Body of pancreas (tissue), 4 donors: ENCODE data around the gene UGT3A2. TPM values are rescaled to one million over a fixed set of nuclear protein-coding genes. Genes with fewer than 3 reads are reported as not detected.

Experiments used
- ATAC-seq: fragments of 150-250 bp; one replicate; pipeline ENCODE4 v1.9.1; 2016
- DNase-seq, 4 donors: peaks; one replicate each; pipeline ENCODE4 v3.0.0-alpha.2; 2019
- H3K27ac ChIP-seq, 4 donors: fragments of 200-600 bp; sonication (generic); 1 replicate in 3 of 4; 2 replicates in 1 of 4; pipeline versions ENCODE4 v1.5.1 to v1.6.1; 2016 to 2019; ENCODE audit warnings: mild to moderate bottlenecking in 1 of 4, mixed read lengths in 1 of 4, moderate library complexity in 1 of 4
- H3K27me3 ChIP-seq, 2 donors: fragments of 200-600 bp; sonication (generic); one replicate each; pipeline ENCODE4 v1.6.0; 2016; ENCODE audit warnings: mild to moderate bottlenecking in 1 of 2
- H3K36me3 ChIP-seq, 2 donors: fragments of 200-600 bp; sonication (generic); replicated peaks in 1 of 2; 2 replicates each; pipeline ENCODE4 v1.5.1; 2016; ENCODE audit warnings: low read depth in 2 of 2; ENCODE audit not compliant: insufficient read depth in 1 of 2
- H3K4me1 ChIP-seq: fragments of 200-600 bp; sonication (generic); one replicate; pipeline ENCODE4 v1.6.0; 2016
- H3K4me3 ChIP-seq, 2 donors: fragments of 200-600 bp; sonication (generic); 1 replicate in 1 of 2; 2 replicates in 1 of 2; pipeline ENCODE4 v1.5.1; 2016 to 2019
- H3K9me3 ChIP-seq, 3 donors: fragments of 200-600 bp; sonication (generic); 1 replicate in 2 of 3; 2 replicates in 1 of 3; pipeline ENCODE4 v1.5.1; 2016
- CTCF ChIP-seq, 7 experiments: fragments of 450-650 bp in 4 of 7; fragments of 200-600 bp in 3 of 7; sonication (generic) in 3 of 7; IDR thresholded peaks; one replicate each; pipeline ENCODE4 v1.5.1; 2016 to 2019; ENCODE audit warnings: antibody characterized with exemption in 7 of 7
- POLR2A ChIP-seq, 3 donors: fragments of 450-650 bp; IDR thresholded peaks; one replicate each; pipeline ENCODE4 v1.6.1; 2016; ENCODE audit warnings: antibody characterized with exemption in 3 of 3, mild to moderate bottlenecking in 2 of 3
- WGBS, 2 donors: methylation state at CpG; one replicate each; pipeline ENCODE4 v1.1.5; 2017; 5-methylcytosine and 5-hydroxymethylcytosine counted together
- intact Hi-C: fragments of 100-400 bp; cut with DNase I; formaldehyde crosslinking; loops from one replicate; pipeline ENCODE4 v1.15.1; 2023
- total RNA-seq, 2 donors: library from RNA; depleted of rRNA; stranded (reverse); fragments of >200 nt; gene quantifications; one replicate each; pipeline ENCODE4 v1.1.0, GENCODE V29; 2016

Gene UGT3A2
- total RNA-seq, 2 donors from 2014 or later = not detected

DNA sequence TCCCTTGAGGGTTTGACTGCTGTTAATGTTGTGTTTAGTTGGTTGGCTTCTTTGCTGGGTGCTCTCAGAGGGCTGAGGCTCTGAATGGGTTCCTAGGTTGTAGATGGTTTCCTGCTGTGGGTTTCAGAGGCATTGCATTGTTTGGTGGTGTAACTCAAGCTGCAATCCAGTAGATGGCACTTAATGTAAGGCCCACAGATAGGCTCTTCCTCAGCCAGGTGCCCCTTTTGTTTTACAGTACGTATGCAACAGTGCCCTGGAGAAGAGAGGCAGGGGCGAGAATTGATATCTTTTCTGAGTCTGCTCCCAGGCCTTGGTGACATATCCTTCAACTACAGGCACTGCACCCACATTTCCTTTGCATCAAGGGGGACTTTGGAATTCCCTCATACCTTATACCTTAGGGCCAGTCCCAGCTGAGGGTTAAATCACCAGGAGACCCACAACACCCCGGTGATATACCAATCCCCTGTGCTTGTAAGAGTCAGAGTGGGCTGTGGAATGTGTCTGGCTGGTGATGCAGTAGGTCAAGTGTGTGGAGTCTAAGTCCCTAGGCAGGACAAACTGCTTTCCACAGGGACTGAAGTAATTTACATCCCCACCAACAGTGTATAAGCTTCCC lies 7.0 kb upstream of the UGT3A2 start:
- H3K4me1 ChIP-seq = peaks cover 6% of the 10 kb centered on the region
- DNase-seq (no peak), ATAC-seq (no peak)
- no peak overlapping the region for H3K4me3 ChIP-seq
- no peaks in the 10 kb centered on the region for H3K9me3 ChIP-seq
- no peaks in the 10 kb centered on the region for H3K27me3 ChIP-seq
- TF ChIP-seq CTCF (IDR thresholded peaks at IDR 0.05) (no peak), POLR2A (IDR thresholded peaks at IDR 0.05) (no peak)
- WGBS, 2 donors = 46 to 75% methylated on average over 2 to 3 of the region's 3 CpGs
- intact Hi-C loops = no loop called here
- H3K36me3 ChIP-seq = no peaks in the 10 kb centered on the region
- no peak overlapping the region for H3K27ac ChIP-seq

GRCh38 chr5:36070687-36071571 lies 4.2 kb upstream of the UGT3A2 start:
- no peaks in the 10 kb centered on the region for H3K36me3 ChIP-seq
- no peak overlapping the region for H3K27ac ChIP-seq
- ATAC-seq = no peak
- intact Hi-C loops = no loop called here
- TF ChIP-seq CTCF (IDR thresholded peaks at IDR 0.05) = no peak
- no peak for TF ChIP-seq POLR2A (IDR thresholded peaks at IDR 0.05)
- WGBS, 2 donors = 29 to 31% methylated on average over 9 of the region's 9 CpGs
- H3K4me1 ChIP-seq = peaks cover 12% of the 10 kb centered on the region
- no peaks in the 10 kb centered on the region for H3K27me3 ChIP-seq
- no peaks in the 10 kb centered on the region for H3K9me3 ChIP-seq
- no peak overlapping the region for H3K4me3 ChIP-seq
- DNase-seq = peak in 3 of 4 donors; percentile 17 to 48 (median 26)

- WGBS, 2 donors = 81 to 90% methylated on average over 5 of the region's 5 CpGs
- Histone ChIP-seq H3K9me3 (no peaks in the 10 kb centered on the region), H3K27ac (no peak overlapping the region), H3K4me3 (no peak overlapping the region), H3K4me1 (peaks cover 12% of the 10 kb centered on the region), H3K36me3 (no peaks in the 10 kb centered on the region), H3K27me3 (no peaks in the 10 kb centered on the region)
- ATAC-seq = no peak
- intact Hi-C loops = no loop called here
- TF ChIP-seq POLR2A (IDR thresholded peaks at IDR 0.05) (no peak), CTCF (IDR thresholded peaks at IDR 0.05) (no peak)
- DNase-seq = no peak
These were observed 2.1 kb upstream of the UGT3A2 start for GRCh38 chr5:36068751-36069281.

- Histone ChIP-seq H3K36me3 (no peaks in the 10 kb centered on the region), H3K4me1 (peaks cover 9% of the 10 kb centered on the region), H3K9me3 (no peaks in the 10 kb centered on the region), H3K27me3 (no peaks in the 10 kb centered on the region), H3K27ac (no peak overlapping the region), H3K4me3 (no peak overlapping the region)
- intact Hi-C loops = no loop called here
- DNase-seq = no peak
- WGBS, 2 donors = 23 to 26% methylated on average over 13 of the region's 13 CpGs
- TF ChIP-seq POLR2A (IDR thresholded peaks at IDR 0.05) (no peak), CTCF (IDR thresholded peaks at IDR 0.05) (no peak)
- ATAC-seq = no peak
These were observed 612 bp downstream of the UGT3A2 start for GRCh38 chr5:36066001-36066539.
